Caco-2 (cell line): ENCODE data around the gene PA2G4. TPM values are rescaled to one million over a fixed set of nuclear protein-coding genes. Genes with fewer than 3 reads are reported as not detected.

Experiments used
- BruUV-seq: library from RNA; stranded (reverse); fragments of 400-500 nt; replicated peaks from 2 replicates; lab custom pipeline; 2021; lab: Mats Ljungman, UMichigan
- CTCF ChIA-PET: fragments of 300-600 bp; sonication (Branson Sonifier 250); formaldehyde crosslinking; loops from one replicate; lab custom pipeline; 2022; ENCODE audit warnings: antibody characterized with exemption; lab: Charles Lee
- POLR2A ChIA-PET: fragments of 300-600 bp; sonication (Branson Sonifier 250); formaldehyde crosslinking; loops from one replicate; lab custom pipeline; 2022; ENCODE audit warnings: antibody characterized with exemption; lab: Charles Lee
- DNase-seq, 2 experiments: peaks; one replicate each; pipeline versions ENCODE4 v3.0.0 to v3.0.0-alpha.2; 2020 to 2022
- H3K27me3 ChIP-seq: replicated peaks from 2 replicates; pipeline ENCODE4 v1.6.0; 2011; ENCODE audit warnings: low read length; ENCODE audit not compliant: control insufficient read depth, insufficient read depth
- H3K36me3 ChIP-seq: 2 replicates; pipeline ENCODE4 v1.5.1; 2011; ENCODE audit warnings: low read length; ENCODE audit not compliant: control insufficient read depth, insufficient read depth
- H3K4me1 ChIP-seq: fragments of 250-450 bp; sonication (Bioruptor Pico); 2 replicates; pipeline ENCODE4 v1.5.1; 2020; ENCODE audit warnings: mild to moderate bottlenecking
- H3K4me3 ChIP-seq: 2 replicates; pipeline ENCODE4 v1.5.1; 2011; ENCODE audit warnings: low read depth, mild to moderate bottlenecking, control low read depth, low read length
- H3K9me3 ChIP-seq: fragments of 250-450 bp; sonication (Bioruptor Pico); 2 replicates; pipeline ENCODE4 v1.5.1; 2020; ENCODE audit warnings: mild to moderate bottlenecking, moderate library complexity
- H3K27ac Mint-ChIP-seq: one replicate; pipeline ENCODE4 v1.8.0; 2022; ENCODE audit warnings: mixed read lengths; ENCODE audit not compliant: unreplicated experiment
- H3K27me3 Mint-ChIP-seq: one replicate; pipeline ENCODE4 v1.8.0; 2022; ENCODE audit warnings: mixed read lengths; ENCODE audit not compliant: insufficient read depth, unreplicated experiment
- H3K36me3 Mint-ChIP-seq: one replicate; pipeline ENCODE4 v1.8.0; 2022; ENCODE audit warnings: mild to moderate bottlenecking, mixed read lengths; ENCODE audit not compliant: insufficient read depth, unreplicated experiment
- H3K4me1 Mint-ChIP-seq: one replicate; pipeline ENCODE4 v1.8.0; 2022; ENCODE audit warnings: low read depth, mixed read lengths; ENCODE audit not compliant: unreplicated experiment
- H3K4me3 Mint-ChIP-seq: one replicate; pipeline ENCODE4 v1.8.0; 2022; ENCODE audit warnings: mild to moderate bottlenecking, moderate library complexity, mixed read lengths; ENCODE audit not compliant: unreplicated experiment
- H3K9me3 Mint-ChIP-seq: one replicate; pipeline ENCODE4 v1.8.0; 2022; ENCODE audit warnings: mixed read lengths; ENCODE audit not compliant: unreplicated experiment
- CTCF ChIP-seq, 2 experiments: fragments of 200-600 bp in 1 of 2; IDR thresholded peaks; 1 replicate in 1 of 2; 2 replicates in 1 of 2; pipeline versions ENCODE4 v1.5.1 to v1.8.0; 2011 to 2022; ENCODE audit warnings: antibody characterized with exemption in 1 of 2, control low read depth in 1 of 2, inconsistent platforms in 1 of 2, low read depth in 1 of 2, low read length in 1 of 2, mild to moderate bottlenecking in 1 of 2, moderate library complexity in 1 of 2; ENCODE audit not compliant: insufficient read depth in 1 of 2, severe bottlenecking in 1 of 2, unreplicated experiment in 1 of 2
- intact Hi-C: fragments of 100-400 bp; cut with micrococcal nuclease; formaldehyde crosslinking; loops from one replicate; pipeline ENCODE4 v1.10.0; 2022; ENCODE audit not compliant: unreplicated experiment
- total RNA-seq: library from RNA; stranded (reverse); gene quantifications from 2 replicates; pipeline ENCODE4 v1.2.3, GENCODE V29; 2022

Gene PA2G4
- total RNA-seq, 1 experiment from 2014 or later: 178 TPM

GRCh38 chr12:56127485-56127887, 23.1 kb downstream of the PA2G4 start:
- CTCF ChIA-PET: interaction anchor here (0.5 to 2.8 kb wide), 20 partner anchors 8 to 509 kb away, joined by 3 to 66 read pairs (median 4); partner anchors contain the start of genes MYL6, MYL6B, PA2G4 and RAB5B
- Histone ChIP-seq H3K4me3 (peak overlapping the region; percentile 40), H3K9me3 (no peaks in the 10 kb centered on the region), H3K4me1 (peaks cover 29% of the 10 kb centered on the region), H3K36me3 (peaks cover 4% of the 10 kb centered on the region), H3K27me3 (no peaks in the 10 kb centered on the region)
- no peak for TF ChIP-seq CTCF (IDR thresholded peaks at IDR 0.05; ENCODE audit: insufficient read depth in 1 of 2, low read depth in 1 of 2, low read length in 1 of 2, severe bottlenecking in 1 of 2, unreplicated experiment in 1 of 2)
- POLR2A ChIA-PET: interaction anchor here (0.6 to 2.0 kb wide), 15 partner anchors 9 to 152 kb away, joined by 3 to 27 read pairs (median 8); partner anchors contain the start of genes ANKRD52, MYL6, MYL6B and PA2G4
- Mint-ChIP-seq H3K4me3 (peak overlapping the region; percentile 89), H3K36me3 (peaks cover 55% of the 10 kb centered on the region), H3K27me3 (no peaks in the 10 kb centered on the region), H3K9me3 (no peaks in the 10 kb centered on the region), H3K4me1 (peaks cover 35% of the 10 kb centered on the region), H3K27ac (peak overlapping the region; percentile 91)
- TSS peak; percentile 98 for BruUV-seq
- no peak for DNase-seq
- intact Hi-C loops: loop anchor here (2.0 kb wide), 3 partner anchors 61 to 139 kb away; partner anchors contain the start of genes ANKRD52, COQ10A and SMARCC2

DNA sequence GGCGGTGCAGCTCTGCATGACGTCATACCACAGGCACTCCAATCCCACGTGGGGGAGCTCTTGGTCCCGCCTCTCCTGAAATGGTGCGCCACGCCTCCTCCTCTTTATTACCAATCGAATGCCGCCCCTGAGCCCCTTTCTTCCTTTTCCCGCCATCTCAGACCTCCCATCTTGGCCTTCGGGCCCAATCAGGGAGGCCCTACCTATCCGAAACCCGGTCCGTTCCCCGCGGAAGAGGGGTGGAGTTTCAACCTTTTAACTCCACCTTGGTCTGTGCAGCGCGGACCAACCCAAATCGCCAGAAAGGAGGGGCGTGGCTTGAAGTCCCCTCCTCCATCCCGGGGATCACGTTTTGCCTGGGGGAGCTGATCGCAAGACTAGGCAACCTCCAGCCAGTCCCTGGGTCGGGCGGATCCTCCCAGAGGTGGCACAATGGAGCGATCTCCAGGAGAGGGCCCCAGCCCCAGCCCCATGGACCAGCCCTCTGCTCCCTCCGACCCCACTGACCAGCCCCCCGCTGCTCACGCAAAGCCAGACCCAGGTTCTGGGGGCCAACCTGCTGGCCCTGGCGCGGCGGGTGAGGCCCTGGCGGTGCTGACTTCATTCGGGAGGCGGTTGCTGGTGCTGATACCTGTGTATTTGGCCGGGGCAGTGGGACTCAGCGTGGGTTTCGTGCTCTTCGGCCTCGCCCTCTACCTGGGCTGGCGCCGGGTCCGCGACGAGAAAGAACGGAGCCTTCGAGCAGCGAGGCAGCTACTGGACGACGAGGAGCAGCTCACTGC, 23.7 kb downstream of the PA2G4 start, which contains the start of gene ESYT1:
Gene ESYT1 (plus strand): TSS at position 380 of the 782 bp plus-strand sequence. CDS start 53 bp downstream, at position 433.
- no peak for TF ChIP-seq CTCF (IDR thresholded peaks at IDR 0.05; ENCODE audit: insufficient read depth in 1 of 2, low read depth in 1 of 2, low read length in 1 of 2, severe bottlenecking in 1 of 2, unreplicated experiment in 1 of 2)
- Mint-ChIP-seq H3K4me3 (peak within 1 kb of the TSS; percentile 89), H3K27me3 (no peaks in the 10 kb centered on the region), H3K27ac (peak within 1 kb of the TSS; percentile 91), H3K9me3 (no peaks in the 10 kb centered on the region), H3K4me1 (peaks cover 35% of the 10 kb centered on the region), H3K36me3 (peaks cover 57% of the 10 kb centered on the region)
- peaks cover 29% of the 10 kb centered on the region for H3K4me1 ChIP-seq
- peaks cover 6% of the 10 kb centered on the region for H3K36me3 ChIP-seq
- DNase-seq: peak; percentile 99
- CTCF ChIA-PET: interaction anchor here (0.5 to 2.8 kb wide), 23 partner anchors 8 to 509 kb away, joined by 3 to 66 read pairs (median 4); partner anchors contain the start of genes MYL6, MYL6B, PA2G4 and RAB5B
- POLR2A ChIA-PET: interaction anchor here (0.5 to 2.0 kb wide), 17 partner anchors 10 to 151 kb away, joined by 3 to 27 read pairs (median 7); partner anchors contain the start of genes ANKRD52, MYL6, MYL6B and PA2G4
- no peaks in the 10 kb centered on the region for H3K9me3 ChIP-seq
- H3K27me3 ChIP-seq: no peaks in the 10 kb centered on the region
- intact Hi-C loops: loop anchor here (1.0 to 2.0 kb wide), 6 partner anchors 9 to 139 kb away; partner anchors contain the start of genes ANKRD52, COQ10A, MYL6B and SMARCC2
- H3K4me3 ChIP-seq: peak within 1 kb of the TSS; percentile 75
- BruUV-seq: TSS peak; percentile 57

DNA sequence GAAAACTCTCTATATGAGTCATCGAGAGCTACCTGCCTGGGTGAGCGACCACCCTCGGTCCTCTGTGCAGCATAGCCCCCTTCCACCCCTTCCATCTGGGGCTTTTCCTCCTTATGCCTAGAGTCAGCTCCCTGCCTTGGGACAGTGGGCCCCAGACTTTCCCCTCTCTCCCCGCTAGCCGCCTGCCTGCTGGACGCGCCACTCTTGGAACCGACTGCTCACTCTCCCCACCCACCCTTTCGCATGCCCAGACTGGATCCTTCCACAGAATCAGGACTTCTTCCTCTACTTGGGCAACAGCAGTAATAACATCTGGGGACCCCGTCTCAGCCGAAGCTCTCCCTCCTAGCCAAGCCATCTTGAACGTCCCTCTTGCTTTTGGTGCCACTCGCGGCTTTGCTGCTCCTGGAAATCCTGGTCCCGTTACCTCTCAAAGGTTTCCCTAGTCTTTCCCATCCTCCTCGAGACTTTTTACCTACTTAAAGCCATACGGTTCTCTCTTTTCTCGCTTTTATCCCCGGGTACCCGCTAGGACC, 24.4 kb downstream of the PA2G4 start:
- H3K4me3 Mint-ChIP-seq: peak overlapping the region; percentile 89
- peaks cover 35% of the 10 kb centered on the region for H3K4me1 Mint-ChIP-seq
- no peak for TF ChIP-seq CTCF (IDR thresholded peaks at IDR 0.05; ENCODE audit: insufficient read depth in 1 of 2, low read depth in 1 of 2, low read length in 1 of 2, severe bottlenecking in 1 of 2, unreplicated experiment in 1 of 2)
- intact Hi-C loops: loop anchor here (1.0 kb wide), 3 partner anchors 9 to 29 kb away; partner anchors contain the start of gene MYL6B
- CTCF ChIA-PET: interaction anchor here (0.6 to 2.8 kb wide), 13 partner anchors 9 to 508 kb away, joined by 3 to 66 read pairs (median 5); partner anchors contain the start of genes MYL6, MYL6B, RNF41 and SMARCC2
- no TSS peak for BruUV-seq
- Histone ChIP-seq H3K9me3 (no peaks in the 10 kb centered on the region), H3K36me3 (peaks cover 7% of the 10 kb centered on the region), H3K4me3 (peak overlapping the region; percentile 75), H3K27me3 (no peaks in the 10 kb centered on the region), H3K4me1 (peaks cover 29% of the 10 kb centered on the region)
- POLR2A ChIA-PET: interaction anchor here (0.5 to 2.0 kb wide), 11 partner anchors 11 to 93 kb away, joined by 3 to 27 read pairs (median 11); partner anchors contain the start of genes MYL6, MYL6B, PA2G4 and RNF41
- peak overlapping the region; percentile 91 for H3K27ac Mint-ChIP-seq
- H3K27me3 Mint-ChIP-seq: no peaks in the 10 kb centered on the region
- DNase-seq: no peak
- peaks cover 62% of the 10 kb centered on the region for H3K36me3 Mint-ChIP-seq
- no peaks in the 10 kb centered on the region for H3K9me3 Mint-ChIP-seq
